Measurements from ENCODE around the gene RPS26.
"Not testable (repeated sequence)": the region's sequence is repeated elsewhere in the genome, so short reads cannot be mapped to it uniquely, and the experiment has no call there.

The RPS26 gene

DNA sequence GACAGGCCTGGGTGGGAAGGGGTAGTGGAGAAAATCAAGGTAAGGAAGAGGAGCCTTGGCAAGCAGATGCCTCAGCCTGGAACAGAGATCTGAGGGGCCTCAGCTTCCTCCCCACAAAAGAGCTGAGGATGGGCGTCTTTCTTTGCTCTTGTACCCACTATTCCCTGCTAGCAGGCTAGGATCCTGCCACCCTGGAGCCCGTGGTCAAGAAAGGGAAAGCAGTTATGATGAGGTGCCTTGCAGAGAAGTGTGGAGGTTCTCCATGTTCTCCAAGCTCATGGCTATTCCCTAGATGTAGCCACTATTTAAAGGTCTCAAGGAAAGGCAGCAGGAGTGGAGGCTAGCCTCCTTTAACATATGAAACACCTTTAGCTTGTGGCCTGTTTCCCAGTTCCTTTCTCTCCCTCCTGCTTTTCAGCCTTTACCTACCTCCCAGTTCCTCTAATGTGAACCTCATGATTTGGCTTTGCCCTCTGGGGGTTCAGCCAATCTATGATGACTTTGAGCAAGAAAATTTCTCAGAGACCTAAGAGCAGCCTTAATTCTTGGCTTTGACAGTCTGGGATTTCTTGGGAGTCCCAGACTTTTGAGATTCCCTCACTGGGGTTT is 19.7 kb upstream of the RPS26 start:
- DNase-seq (ENCODE audit: low read depth in 3 of 3): no peak

DNA sequence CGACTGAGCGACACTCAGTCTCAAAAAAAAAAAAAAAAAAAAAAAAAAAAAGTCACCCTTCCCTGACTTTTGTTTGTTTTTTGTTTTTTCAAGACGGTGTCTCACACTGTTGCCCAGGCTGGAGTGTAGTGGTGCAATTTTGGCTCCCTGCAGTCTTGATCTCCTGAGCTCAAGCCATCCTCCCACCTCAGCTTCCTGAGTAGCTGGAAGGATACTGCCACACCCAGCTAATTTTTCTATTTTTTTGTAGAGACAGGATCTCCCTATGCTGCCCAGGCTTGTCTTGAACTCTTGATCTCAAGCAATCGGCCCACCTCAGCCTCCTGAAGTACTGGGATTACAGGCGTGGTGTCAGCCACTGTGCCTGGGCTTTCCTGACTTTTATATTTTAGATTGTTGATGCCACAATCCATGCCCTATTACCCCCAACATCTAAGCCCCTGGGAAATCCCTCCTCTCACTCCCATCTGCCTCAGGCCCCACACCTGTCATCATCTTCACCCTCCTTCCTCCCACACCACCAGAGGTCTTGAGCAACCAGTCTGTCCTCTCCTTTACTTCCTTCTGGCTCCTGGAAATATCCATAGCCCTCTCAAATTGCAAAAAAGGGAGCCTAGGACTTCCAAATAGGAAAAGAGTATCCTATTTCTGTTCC is 13.1 kb upstream of the RPS26 start:
- DNase-seq (ENCODE audit: low read depth in 3 of 3): no peak

GRCh38 chr12:56029166-56029519 is 12.6 kb upstream of the RPS26 start:
- DNase-seq (ENCODE audit: low read depth in 3 of 3): no peak

DNA sequence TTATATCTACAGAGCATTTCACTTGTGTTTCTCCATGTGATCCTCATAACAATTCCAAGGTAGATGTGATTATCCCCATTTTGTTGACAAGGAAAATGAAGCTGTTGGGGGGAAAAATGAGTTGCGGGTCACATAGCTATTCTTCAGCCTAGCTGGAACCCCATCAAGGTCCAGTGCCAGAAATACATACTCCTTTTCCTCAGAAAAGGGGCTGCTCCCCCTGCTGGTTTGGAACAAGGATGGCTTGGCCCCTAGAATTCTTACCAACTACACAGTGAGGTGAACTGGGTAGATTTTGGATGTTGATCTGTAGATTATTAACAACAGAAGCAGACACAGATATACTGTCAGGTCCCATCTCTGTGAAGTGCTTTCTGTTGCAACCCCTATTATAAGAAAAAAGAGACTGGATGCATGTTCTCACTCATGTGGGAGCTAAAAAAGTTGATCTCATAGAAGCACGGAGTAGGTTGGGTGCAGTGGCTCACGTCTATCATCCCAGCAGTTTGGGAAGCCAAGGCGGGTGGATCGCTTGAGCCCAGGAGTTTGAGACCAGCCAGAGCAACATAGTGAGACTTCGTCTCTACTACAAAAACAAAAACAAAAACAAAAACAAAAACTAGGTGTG is 11.9 kb upstream of the RPS26 start:
- DNase-seq (ENCODE audit: low read depth in 3 of 3): peak in 1 of 3 experiments; percentile 28

DNA sequence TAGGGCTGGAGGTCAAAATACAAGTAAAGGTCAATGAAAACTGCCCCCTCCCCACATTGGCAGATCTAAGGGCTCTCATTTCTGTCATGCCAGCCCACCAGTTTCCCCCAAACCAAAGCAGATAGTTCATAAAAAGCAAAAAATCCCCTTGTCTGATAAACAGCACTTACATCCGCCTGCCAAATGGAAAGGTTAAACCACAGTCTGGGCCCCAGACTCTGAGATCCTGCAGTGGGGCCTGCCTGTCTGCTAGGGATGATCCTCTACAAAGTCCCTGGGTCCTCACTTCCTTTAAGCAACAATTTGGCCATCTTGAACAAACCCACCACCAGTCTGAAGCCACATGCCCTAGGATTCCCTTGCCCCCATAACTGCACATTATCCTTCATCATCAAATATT is 9.7 kb upstream of the RPS26 start:
- DNase-seq (ENCODE audit: low read depth in 3 of 3): no peak

DNA sequence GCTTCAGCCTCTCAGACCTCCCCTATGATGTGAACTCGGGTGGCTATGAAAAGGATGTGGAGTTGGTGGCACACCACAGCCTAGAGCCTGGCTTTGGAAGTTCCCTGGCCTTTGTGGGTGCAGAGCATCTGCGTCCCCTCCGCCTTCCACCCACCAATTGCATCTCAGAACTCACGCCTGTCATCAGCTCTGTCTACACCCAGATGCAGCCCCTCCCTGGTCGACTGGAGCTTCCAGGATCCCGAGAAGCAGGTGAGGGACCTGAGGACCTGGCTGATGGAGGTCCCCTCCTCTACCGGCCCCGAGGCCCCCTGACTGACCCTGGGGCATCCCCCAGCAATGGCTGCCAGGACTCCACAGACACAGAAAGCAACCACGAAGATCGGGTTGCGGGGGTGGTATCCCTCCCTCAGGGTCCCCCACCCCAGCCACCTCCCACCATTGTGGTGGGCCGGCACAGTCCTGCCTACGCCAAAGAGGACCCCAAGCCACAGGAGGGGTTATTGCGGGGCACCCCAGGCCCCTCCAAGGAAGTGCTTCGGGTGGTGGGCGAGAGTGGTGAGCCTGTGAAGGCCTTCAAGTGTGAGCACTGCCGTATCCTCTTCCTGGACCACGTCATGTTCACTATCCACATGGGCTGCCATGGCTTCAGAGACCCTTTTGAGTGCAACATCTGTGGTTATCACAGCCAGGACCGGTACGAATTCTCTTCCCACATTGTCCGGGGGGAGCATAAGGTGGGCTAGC is 7.0 kb upstream of the RPS26 start:
- DNase-seq (ENCODE audit: low read depth in 3 of 3): no peak

DNA sequence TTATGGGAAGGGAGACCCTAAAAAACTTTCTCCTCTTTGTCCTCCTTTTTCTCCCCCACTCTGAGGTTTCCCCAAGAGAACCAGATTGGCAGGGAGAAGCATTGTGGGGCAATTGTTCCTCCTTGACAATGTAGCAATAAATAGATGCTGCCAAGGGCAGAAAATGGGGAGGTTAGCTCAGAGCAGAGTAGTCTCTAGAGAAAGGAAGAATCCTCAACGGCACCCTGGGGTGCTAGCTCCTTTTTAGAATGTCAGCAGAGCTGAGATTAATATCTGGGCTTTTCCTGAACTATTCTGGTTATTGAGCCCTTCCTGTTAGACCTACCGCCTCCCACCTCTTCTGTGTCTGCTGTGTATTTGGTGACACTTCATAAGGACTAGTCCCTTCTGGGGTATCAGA is 4.6 kb upstream of the RPS26 start:
- no peak for DNase-seq (ENCODE audit: low read depth in 3 of 3)

GRCh38 chr12:56038022-56038655 is 3.6 kb upstream of the RPS26 start:
- DNase-seq (ENCODE audit: low read depth in 3 of 3): no peak

DNA sequence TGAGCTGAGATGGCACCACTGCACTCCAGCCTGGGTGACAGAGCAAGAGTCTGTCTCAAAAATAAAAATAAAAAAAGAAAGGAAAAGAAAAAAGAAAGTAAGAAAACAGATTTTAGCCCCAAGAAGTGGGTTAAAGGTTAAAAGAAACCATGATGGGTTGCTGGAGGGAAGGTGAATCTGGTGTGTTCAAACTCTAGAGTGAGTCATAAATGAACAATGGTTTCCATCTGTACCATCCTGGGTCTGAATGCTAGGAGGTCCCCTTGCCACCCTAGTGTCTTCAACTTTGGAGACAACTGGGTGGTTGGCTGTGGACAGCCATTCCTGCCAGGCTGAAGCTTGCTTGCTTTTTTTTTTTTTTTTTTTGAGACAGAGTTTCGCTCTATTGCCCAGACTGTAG is 1.6 kb upstream of the RPS26 start:
- DNase-seq (ENCODE audit: low read depth in 3 of 3): no peak

DNA sequence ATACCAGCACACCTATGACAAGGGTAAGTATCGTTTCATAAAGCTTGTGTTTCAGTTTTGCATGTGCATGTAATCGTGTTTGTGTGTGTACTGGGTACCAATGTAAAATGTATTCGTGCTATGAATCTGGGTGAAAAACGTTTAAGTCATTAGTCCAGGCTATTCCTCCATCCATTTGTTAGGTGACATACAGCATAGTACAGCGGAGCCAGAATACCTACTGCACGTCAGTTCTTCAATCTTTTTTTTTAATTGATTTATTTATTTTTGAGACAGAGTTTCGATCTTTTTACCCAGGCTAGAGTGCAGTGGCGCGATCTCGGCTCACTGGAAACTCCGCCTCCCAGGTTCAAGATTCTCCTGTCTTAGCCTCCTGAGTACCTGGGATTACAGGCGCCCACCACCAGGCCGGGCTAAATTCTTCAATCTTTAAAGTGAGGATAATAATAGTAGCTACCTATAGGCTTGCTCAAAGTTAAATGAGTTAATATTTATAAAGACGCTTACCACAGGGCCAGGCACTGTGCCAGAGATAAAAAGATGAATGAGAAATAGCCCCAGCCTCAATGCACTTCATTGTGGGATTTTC is 661 bp upstream of the RPS26 start:
- no peak for DNase-seq (ENCODE audit: low read depth in 3 of 3)

GRCh38 chr12:56042430-56042813 is 704 bp downstream of the RPS26 start:
- not testable (repeated sequence) for DNase-seq (ENCODE audit: low read depth in 3 of 3)

- DNase-seq (ENCODE audit: low read depth in 3 of 3): no peak
These were observed 1.1 kb downstream of the RPS26 start for GRCh38 chr12:56042843-56043242.

DNA sequence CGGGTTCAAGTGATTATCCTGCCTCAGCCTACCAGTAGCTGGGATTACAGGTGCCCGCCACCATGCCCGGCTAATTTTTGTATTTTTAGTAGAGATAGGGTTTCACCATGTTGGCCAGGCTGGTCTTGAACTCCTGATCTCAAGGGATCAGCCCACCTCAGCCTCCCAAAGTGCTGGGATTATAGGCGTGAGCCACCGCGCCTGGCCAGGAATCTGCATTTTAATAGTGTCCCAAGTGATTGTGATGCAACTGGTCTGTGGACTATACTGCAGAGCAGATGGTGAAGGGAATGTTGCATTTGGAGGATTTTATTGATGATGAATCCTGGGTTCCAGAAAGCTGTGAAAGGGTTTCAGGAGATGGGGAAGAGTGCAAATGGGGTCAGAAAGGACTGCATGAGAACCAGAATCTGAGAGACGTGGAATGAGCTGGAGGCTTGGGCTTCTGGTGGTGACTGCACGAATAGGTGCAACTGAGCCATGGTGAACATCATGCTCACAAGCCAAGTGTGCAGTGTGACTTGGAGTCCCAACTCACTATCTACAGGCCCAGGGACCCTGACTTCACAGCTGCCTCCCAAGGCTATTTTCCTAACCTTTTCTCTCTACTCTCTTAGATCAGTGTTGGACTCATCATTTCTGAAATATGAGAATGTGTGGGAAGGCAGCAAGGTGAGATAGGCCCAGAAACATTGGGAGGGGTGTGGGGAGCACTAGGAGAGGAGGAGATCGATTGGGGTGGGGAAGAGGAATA is 4.5 kb downstream of the RPS26 start:
- DNase-seq (ENCODE audit: low read depth in 3 of 3): no peak

DNA sequence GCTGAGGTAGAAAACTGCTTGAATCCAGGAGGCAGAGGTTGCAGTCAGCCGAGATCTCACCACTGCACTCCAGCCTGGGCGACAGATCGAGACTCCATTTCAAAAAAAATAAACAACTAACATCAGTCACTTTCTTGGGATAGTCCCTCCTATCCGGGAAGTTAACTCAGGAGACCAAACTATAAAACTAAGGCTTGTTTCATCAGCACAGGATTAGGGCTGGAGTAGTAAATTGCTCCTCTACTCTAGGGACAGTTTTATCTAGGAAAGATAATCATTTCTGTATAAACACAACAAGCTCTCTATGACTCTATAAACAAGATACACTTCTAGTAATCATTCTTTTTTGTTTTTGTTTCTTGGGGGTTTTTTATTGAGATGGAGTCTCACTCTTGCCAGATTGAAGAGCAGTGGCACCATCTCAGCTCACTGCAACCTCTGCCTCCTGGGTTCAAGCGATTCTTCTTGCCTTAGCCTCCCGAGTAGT is 11.7 kb downstream of the RPS26 start:
- no peak for DNase-seq (ENCODE audit: low read depth in 3 of 3)

DNA sequence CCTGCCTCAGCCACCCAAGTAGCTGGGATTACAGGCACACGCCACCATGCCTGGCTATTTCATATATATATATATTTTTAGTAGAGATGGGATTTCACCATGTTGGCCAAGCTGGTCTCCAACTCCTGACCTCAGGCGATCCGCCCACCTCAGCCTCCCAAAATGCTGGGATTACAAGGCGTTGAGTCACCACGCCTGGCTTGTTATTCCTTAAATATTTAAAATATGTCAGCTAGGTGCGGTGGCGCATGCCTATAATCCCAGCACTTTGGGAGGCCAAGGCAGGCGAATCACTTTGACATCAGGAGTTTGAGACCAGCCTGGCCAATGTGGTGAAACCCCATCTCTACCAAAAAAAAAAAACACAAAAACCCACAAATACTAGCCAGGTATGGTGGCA is 18.2 kb downstream of the RPS26 start:
- not testable (repeated sequence) for DNase-seq (ENCODE audit: low read depth in 3 of 3)

DNA sequence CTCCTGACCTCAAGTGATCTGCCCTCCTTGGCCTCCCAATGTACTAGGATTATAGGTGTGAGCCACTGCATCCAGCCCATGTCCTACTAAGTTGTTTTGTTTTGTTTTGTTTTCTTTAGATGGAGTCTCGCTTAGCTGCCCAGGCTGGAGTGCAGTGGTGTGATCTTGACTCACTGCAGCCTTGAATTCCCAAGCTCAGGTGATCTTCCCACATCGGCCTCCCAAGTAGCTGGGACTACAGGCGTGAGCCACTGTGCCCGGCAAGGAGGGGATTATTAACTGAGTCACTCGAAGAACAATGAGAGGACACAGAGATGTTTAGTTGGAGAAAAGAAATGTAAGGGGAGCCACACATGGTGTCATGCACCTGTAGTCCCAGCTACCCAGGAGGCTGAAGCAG is 20.3 kb downstream of the RPS26 start:
- DNase-seq (ENCODE audit: low read depth in 3 of 3): no peak

DNA sequence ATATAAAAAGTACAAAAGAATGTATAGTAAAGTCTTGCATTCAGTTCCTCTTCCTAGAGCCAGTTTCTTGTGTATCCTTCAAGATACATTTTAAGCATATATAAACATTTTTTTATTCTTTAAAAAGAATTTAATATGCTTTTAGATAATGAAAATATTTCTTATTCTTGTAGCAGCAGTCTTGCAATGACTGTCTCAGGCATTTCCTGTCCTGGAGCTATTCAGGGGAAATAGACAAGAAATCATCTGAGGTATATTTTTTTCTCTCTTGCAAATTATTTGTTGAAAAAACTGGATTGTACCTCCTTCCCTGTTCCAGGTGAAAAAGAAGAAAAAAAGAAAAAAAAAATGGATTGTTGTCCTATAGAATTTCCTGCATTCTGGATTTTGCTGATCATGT is 21.3 kb downstream of the RPS26 start:
- no peak for DNase-seq (ENCODE audit: low read depth in 3 of 3)

GRCh38 chr12:56071648-56072047 is 29.9 kb downstream of the RPS26 start:
- DNase-seq (ENCODE audit: low read depth in 3 of 3): no peak

GRCh38 chr12:56074396-56074795 is 32.7 kb downstream of the RPS26 start:
- no peak for DNase-seq (ENCODE audit: low read depth in 3 of 3)

DNA sequence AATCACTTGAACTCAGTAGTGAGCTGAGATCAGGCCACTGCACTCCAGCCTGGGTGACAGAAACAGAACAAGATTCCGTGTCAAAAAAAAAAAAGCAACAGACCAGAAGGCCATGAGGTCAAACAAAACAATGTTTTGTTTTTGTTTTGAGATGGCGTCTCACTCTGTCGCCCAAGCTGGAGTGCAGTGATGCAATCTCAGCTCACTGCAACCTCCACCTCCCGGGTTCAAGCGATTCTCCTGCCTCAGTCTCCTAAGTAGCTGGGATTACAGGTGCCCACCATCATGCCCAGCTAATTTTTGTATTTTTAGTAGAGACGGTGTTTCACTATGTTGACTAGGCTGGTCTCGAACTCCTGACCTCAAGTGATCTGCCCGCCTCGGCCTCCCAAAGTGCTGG is 36.2 kb downstream of the RPS26 start:
- DNase-seq (ENCODE audit: low read depth in 3 of 3): not testable (repeated sequence)

GRCh38 chr12:56078427-56078826 is 36.7 kb downstream of the RPS26 start:
- DNase-seq (ENCODE audit: low read depth in 3 of 3): no peak

Measured in stimulated activated CD4-positive, alpha-beta T cell treated with anti-CD3 and anti-CD28 coated beads, TNF-alpha, amount 100 ng/mL, for 4 hours (primary cell).